HCT116 (cell line): Measurements from ENCODE around the gene MRGPRE. TPM values are rescaled to one million over a fixed set of nuclear protein-coding genes. Genes with fewer than 3 reads are reported as not detected.

Experiments used
- ATAC-seq: fragments of 200-7000 bp; cut with Tn5 transposase; 2 replicates; pipeline ENCODE4 v1.9.1; 2020; ENCODE audit warnings: mild to moderate bottlenecking, moderate library complexity
- BruUV-seq: library from RNA; stranded (reverse); fragments of 400-500 nt; replicated peaks from 2 replicates; lab custom pipeline; 2021; lab: Mats Ljungman, UMichigan
- CTCF ChIA-PET: fragments of 300-600 bp; sonication (Branson Sonifier 250); formaldehyde crosslinking; loops from one replicate; lab custom pipeline; 2021; ENCODE audit warnings: antibody characterized with exemption; lab: Charles Lee
- POLR2A ChIA-PET: fragments of 300-600, 350-600 bp; sonication (Branson Sonifier 250); formaldehyde crosslinking; loops from one replicate; lab custom pipeline; 2021; ENCODE audit warnings: antibody characterized with exemption; lab: Charles Lee
- RAD21 ChIA-PET, 2 experiments: fragments of 300-600 bp; sonication (Branson Sonifier 250); formaldehyde crosslinking; loops; one replicate each; lab custom pipeline; 2023; ENCODE audit warnings: low total read pairs in 2 of 2; ENCODE audit not compliant: uncharacterized antibody in 2 of 2, unreplicated experiment in 2 of 2, low non-redundant PET in 1 of 2; lab: Charles Lee
- DNase-seq: peaks from one replicate; pipeline ENCODE4 v3.0.0-alpha.2; 2010; ENCODE audit warnings: low read depth, low spot score
- H2AFZ ChIP-seq: fragments of 200-600 bp; shearing (Covaris generic), sonication (generic); 2 replicates; pipeline ENCODE4 v1.6.1; 2017; ENCODE audit warnings: low read depth, mixed run types, mixed read lengths, antibody characterized with exemption, low read length; ENCODE audit not compliant: poor library complexity, severe bottlenecking
- H3K27ac ChIP-seq: 2 replicates; pipeline ENCODE4 v1.5.1; 2012; ENCODE audit warnings: low read depth, low read length
- H3K27me3 ChIP-seq: fragments of 200-600 bp; sonication (generic); 2 replicates; pipeline ENCODE4 v1.6.1; 2016; ENCODE audit warnings: mixed run types, low read length, mixed read lengths; ENCODE audit not compliant: insufficient read depth
- H3K36me3 ChIP-seq, 2 experiments: fragments of 200-500 bp in 1 of 2; fragments of 200-600 bp in 1 of 2; sonication (Bioruptor generic) in 1 of 2; sonication (generic) in 1 of 2; 2 replicates each; pipeline versions ENCODE4 v1.5.1 to v1.6.1; 2014 to 2016; ENCODE audit warnings: low read length in 2 of 2, inconsistent platforms in 1 of 2, mixed read lengths in 1 of 2, mixed run types in 1 of 2; ENCODE audit not compliant: insufficient read depth in 2 of 2, control insufficient read depth in 1 of 2
- H3K4me1 ChIP-seq, 2 experiments: fragments of 200-600 bp in 1 of 2; sonication (generic) in 1 of 2; 2 replicates each; pipeline versions ENCODE4 v1.5.1 to v1.6.1; 2012 to 2017; ENCODE audit warnings: low read length in 2 of 2, inconsistent platforms in 1 of 2, mild to moderate bottlenecking in 1 of 2, mixed read lengths in 1 of 2, mixed run types in 1 of 2, moderate library complexity in 1 of 2; ENCODE audit not compliant: insufficient read depth in 2 of 2, control insufficient read depth in 1 of 2
- H3K4me2 ChIP-seq: fragments of 200-600 bp; sonication (generic); 2 replicates; pipeline ENCODE4 v1.6.1; 2017; ENCODE audit warnings: mixed run types, low read length, mixed read lengths
- H3K4me3 ChIP-seq, 2 experiments: fragments of 200-600 bp in 1 of 2; sonication (generic) in 1 of 2; replicated peaks in 1 of 2; 2 replicates each; pipeline ENCODE4 v1.5.1; 2011 to 2016; ENCODE audit warnings: low read length in 2 of 2, control low read depth in 1 of 2, low read depth in 1 of 2, mild to moderate bottlenecking in 1 of 2, mixed read lengths in 1 of 2, mixed run types in 1 of 2
- H3K79me2 ChIP-seq: fragments of 200-600 bp; sonication (generic); 2 replicates; pipeline ENCODE4 v1.6.1; 2017; ENCODE audit warnings: mild to moderate bottlenecking, mixed run types, low read length, moderate library complexity, mixed read lengths; ENCODE audit not compliant: insufficient read depth
- H3K9ac ChIP-seq: fragments of 200-600 bp; sonication (generic); 2 replicates; pipeline ENCODE4 v1.6.1; 2016; ENCODE audit warnings: low read length, mixed read lengths
- H3K9me2 ChIP-seq: fragments of 200-600 bp; sonication (generic), shearing (Covaris generic); 2 replicates; pipeline ENCODE4 v1.6.1; 2017; ENCODE audit warnings: mixed run types, mild to moderate bottlenecking, moderate library complexity; ENCODE audit not compliant: insufficient read depth
- H3K9me3 ChIP-seq, 2 experiments: fragments of 200-500 bp in 1 of 2; fragments of 200-600 bp in 1 of 2; sonication (Bioruptor generic) in 1 of 2; sonication (generic) in 1 of 2; 2 replicates each; pipeline ENCODE4 v1.6.1; 2014 to 2017; ENCODE audit warnings: low read length in 2 of 2, mixed read lengths in 2 of 2, inconsistent platforms in 1 of 2, low read depth in 1 of 2, mild to moderate bottlenecking in 1 of 2, mixed run types in 1 of 2, moderate library complexity in 1 of 2; ENCODE audit not compliant: control insufficient read depth in 1 of 2, insufficient read depth in 1 of 2
- H4K20me1 ChIP-seq: fragments of 200-600 bp; sonication (generic), shearing (Covaris generic); 2 replicates; pipeline ENCODE4 v1.6.1; 2017; ENCODE audit warnings: mixed run types, mild to moderate bottlenecking, moderate library complexity; ENCODE audit not compliant: insufficient read depth
- ATF3 ChIP-seq: IDR thresholded peaks from 2 replicates; pipeline ENCODE4 v1.6.1; 2012
- CBX3 ChIP-seq: IDR thresholded peaks from 2 replicates; pipeline ENCODE4 v1.6.1; 2012; ENCODE audit warnings: low read depth
- CEBPB ChIP-seq: IDR thresholded peaks from 2 replicates; pipeline ENCODE4 v1.6.1; 2012; ENCODE audit warnings: low read depth
- EGR1 ChIP-seq: IDR thresholded peaks from 2 replicates; pipeline ENCODE4 v1.6.1; 2012; ENCODE audit warnings: low read depth
- ELF1 ChIP-seq: IDR thresholded peaks from 2 replicates; pipeline ENCODE4 v1.6.1; 2012; ENCODE audit warnings: low read depth, borderline replicate concordance
- EZH2 ChIP-seq: fragments of 200-600 bp; sonication (generic); IDR thresholded peaks from 2 replicates; pipeline ENCODE4 v1.6.1; 2017; ENCODE audit warnings: antibody characterized with exemption, mixed run types
- EZH2phosphoT487 ChIP-seq: fragments of 200-600 bp; IDR thresholded peaks from 2 replicates; pipeline ENCODE4 v1.6.1; 2018; ENCODE audit warnings: antibody characterized with exemption, borderline replicate concordance
- JUND ChIP-seq: IDR thresholded peaks from 2 replicates; pipeline ENCODE4 v1.6.1; 2012
- MAX ChIP-seq: IDR thresholded peaks from 2 replicates; pipeline ENCODE4 v1.6.1; 2012
- POLR2A ChIP-seq: IDR thresholded peaks from 2 replicates; pipeline ENCODE4 v1.7.0; 2011; ENCODE audit warnings: borderline replicate concordance; ENCODE audit not compliant: insufficient read depth, insufficient read length; ENCODE audit errors: extremely low read depth
- POLR2AphosphoS5 ChIP-seq: IDR thresholded peaks from 2 replicates; pipeline ENCODE4 v1.6.1; 2011; ENCODE audit warnings: mild to moderate bottlenecking, low read depth, low read length, moderate library complexity
- RAD21 ChIP-seq: IDR thresholded peaks from 2 replicates; pipeline ENCODE4 v1.6.1; 2012; ENCODE audit warnings: low read depth, mild to moderate bottlenecking
- SIN3A ChIP-seq: IDR thresholded peaks from 2 replicates; pipeline ENCODE4 v1.6.1; 2012; ENCODE audit warnings: low read depth
- SP1 ChIP-seq: IDR thresholded peaks from 2 replicates; pipeline ENCODE4 v1.6.1; 2012; ENCODE audit warnings: low read depth
- SRF ChIP-seq: IDR thresholded peaks from 2 replicates; pipeline ENCODE4 v1.6.1; 2012; ENCODE audit warnings: low read depth
- YY1 ChIP-seq: IDR thresholded peaks from 2 replicates; pipeline ENCODE4 v1.6.1; 2011; ENCODE audit warnings: low read length, low read depth, moderate library complexity, mild to moderate bottlenecking; ENCODE audit not compliant: insufficient replicate concordance; ENCODE audit errors: extremely low read depth
- ZFX ChIP-seq: fragments of 450-650 bp; IDR thresholded peaks from 2 replicates; pipeline ENCODE4 v1.6.1; 2017
- ZNF274 ChIP-seq: fragments of 200-500 bp; sonication (Bioruptor generic); IDR thresholded peaks from 2 replicates; pipeline ENCODE4 v1.6.1; 2014; ENCODE audit warnings: mild to moderate bottlenecking, low read depth, low read length, inconsistent platforms
- intact Hi-C: fragments of 100-400 bp; cut with micrococcal nuclease; formaldehyde crosslinking; loops from 2 replicates; pipeline ENCODE4 v1.10.0; 2022
- total RNA-seq: library from RNA; stranded (reverse); gene quantifications from one replicate; pipeline ENCODE4 v1.2.1, GENCODE V29; 2021; ENCODE audit not compliant: unreplicated experiment
- TF ChIP-seq, protein P1 (sequence below): IDR thresholded peaks from 2 replicates; pipeline ENCODE4 v1.6.1; 2011; ENCODE audit warnings: mild to moderate bottlenecking, low read length, moderate library complexity; ENCODE audit not compliant: insufficient replicate concordance; ENCODE audit errors: extremely low read depth

Gene MRGPRE
- total RNA-seq, 1 experiment from 2014 or later: not detected

GRCh38 chr11:3207526-3208189, 24.6 kb downstream of the MRGPRE start:
- no peaks in the 10 kb centered on the region for H4K20me1 ChIP-seq
- H3K9me3 ChIP-seq: no peaks in the 10 kb centered on the region
- H2AFZ ChIP-seq: no peak overlapping the region
- no peak overlapping the region for H3K4me2 ChIP-seq
- intact Hi-C loops: no loop called here
- ChIA-PET CTCF (interaction anchor here (1.6 kb wide), 1 partner anchor 12 kb away, joined by 3 read pairs; no protein-coding TSS in a partner anchor), RAD21 (interaction anchor here in 1 of 2 experiments (0.6 kb wide), 1 partner anchor 142 kb away, joined by 3 read pairs; no protein-coding TSS in a partner anchor), POLR2A (no interaction called here)
- DNase-seq (no peak), ATAC-seq (no peak)
- H3K27ac ChIP-seq: no peak overlapping the region
- H3K9me2 ChIP-seq: no peaks in the 10 kb centered on the region
- no peaks in the 10 kb centered on the region for H3K36me3 ChIP-seq
- no peaks in the 10 kb centered on the region for H3K4me1 ChIP-seq
- no peak overlapping the region for H3K9ac ChIP-seq
- TF ChIP-seq EZH2phosphoT487 (no peak), ELF1 (no peak), CBX3 (no peak)
- H3K4me3 ChIP-seq: no peak overlapping the region
- H3K27me3 ChIP-seq: peaks cover 2% of the 10 kb centered on the region; the same call in 1 of the 2 replicates
- no TSS peak for BruUV-seq
- H3K79me2 ChIP-seq: no peaks in the 10 kb centered on the region

GRCh38 chr11:3206922-3207204, 25.4 kb downstream of the MRGPRE start:
- no TSS peak for BruUV-seq
- POLR2A ChIA-PET: no interaction called here
- no peak for DNase-seq

More at GRCh38 chr11:3206922-3207204, 25.4 kb downstream of the MRGPRE start:
- no peak for ATAC-seq
- intact Hi-C loops: no loop called here
- no peaks in the 10 kb centered on the region for H3K9me2 ChIP-seq
- H3K9ac ChIP-seq: no peak overlapping the region
- H3K4me2 ChIP-seq: no peak overlapping the region
- H3K36me3 ChIP-seq: no peaks in the 10 kb centered on the region
- TF ChIP-seq POLR2AphosphoS5: no peak
- TF ChIP-seq SIN3A: no peak
- TF ChIP-seq EGR1: no peak
- TF ChIP-seq YY1: no peak
- TF ChIP-seq, protein P1, sequence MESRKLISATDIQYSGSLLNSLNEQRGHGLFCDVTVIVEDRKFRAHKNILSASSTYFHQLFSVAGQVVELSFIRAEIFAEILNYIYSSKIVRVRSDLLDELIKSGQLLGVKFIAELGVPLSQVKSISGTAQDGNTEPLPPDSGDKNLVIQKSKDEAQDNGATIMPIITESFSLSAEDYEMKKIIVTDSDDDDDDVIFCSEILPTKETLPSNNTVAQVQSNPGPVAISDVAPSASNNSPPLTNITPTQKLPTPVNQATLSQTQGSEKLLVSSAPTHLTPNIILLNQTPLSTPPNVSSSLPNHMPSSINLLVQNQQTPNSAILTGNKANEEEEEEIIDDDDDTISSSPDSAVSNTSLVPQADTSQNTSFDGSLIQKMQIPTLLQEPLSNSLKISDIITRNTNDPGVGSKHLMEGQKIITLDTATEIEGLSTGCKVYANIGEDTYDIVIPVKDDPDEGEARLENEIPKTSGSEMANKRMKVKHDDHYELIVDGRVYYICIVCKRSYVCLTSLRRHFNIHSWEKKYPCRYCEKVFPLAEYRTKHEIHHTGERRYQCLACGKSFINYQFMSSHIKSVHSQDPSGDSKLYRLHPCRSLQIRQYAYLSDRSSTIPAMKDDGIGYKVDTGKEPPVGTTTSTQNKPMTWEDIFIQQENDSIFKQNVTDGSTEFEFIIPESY: no peak
- TF ChIP-seq JUND: no peak
- TF ChIP-seq ZFX: no peak
- no peak for TF ChIP-seq CEBPB
- no peak for TF ChIP-seq SP1
- no peak for TF ChIP-seq ELF1
- TF ChIP-seq EZH2: no peak
- TF ChIP-seq EZH2phosphoT487: no peak
- no peak for TF ChIP-seq RAD21
- no peak for TF ChIP-seq SRF
- no peak for TF ChIP-seq ZNF274
- no peak for TF ChIP-seq POLR2A
- no peak for TF ChIP-seq ATF3
- no peak for TF ChIP-seq MAX
- TF ChIP-seq, all 23 proteins: peak for 0
- H3K27ac ChIP-seq: no peak overlapping the region
- ChIA-PET CTCF (no interaction called here), RAD21 (no interaction called here)
- no peaks in the 10 kb centered on the region for H3K9me3 ChIP-seq
- H3K4me1 ChIP-seq: no peaks in the 10 kb centered on the region
- no peaks in the 10 kb centered on the region for H3K79me2 ChIP-seq
- no peak overlapping the region for H3K4me3 ChIP-seq
- no peaks in the 10 kb centered on the region for H4K20me1 ChIP-seq
- peaks cover 9% of the 10 kb centered on the region; the same call in 1 of the 2 replicates for H3K27me3 ChIP-seq
- H2AFZ ChIP-seq: no peak overlapping the region
